B cell (primary cell): Measurements from ENCODE around the gene DLGAP5. TPM values are rescaled to one million over a fixed set of nuclear protein-coding genes. Genes with fewer than 3 reads are reported as not detected.
A peak's percentile ranks its signal among the peaks of the same experiment; 100 is the strongest.

ENCODE experiments used
- ATAC-seq: fragments of 200-7000 bp; cut with Tn5 transposase; one replicate; pipeline ENCODE4 v1.10.0; 2021; ENCODE audit warnings: low read depth, mild to moderate bottlenecking, moderate number of reproducible peaks, moderate library complexity
- CTCF ChIA-PET: fragments of 350-600 bp; sonication (Branson Sonifier 250); formaldehyde crosslinking; loops from one replicate; lab custom pipeline; 2021; ENCODE audit warnings: antibody characterized with exemption, inconsistent platforms; lab: Charles Lee
- POLR2A ChIA-PET: fragments of 350-600 bp; sonication (Branson Sonifier 250); formaldehyde crosslinking; loops from one replicate; lab custom pipeline; 2021; ENCODE audit warnings: antibody characterized with exemption; lab: Charles Lee
- DNase-seq: peaks from one replicate; pipeline ENCODE4 v3.0.0; 2013
- H2AFZ ChIP-seq: 2 replicates; pipeline ENCODE4 v1.6.1; 2012; ENCODE audit warnings: mild to moderate bottlenecking, low read depth, low read length; ENCODE audit not compliant: insufficient read depth, poor library complexity, severe bottlenecking
- H3K27ac ChIP-seq, 2 donors: 1 replicate in 1 of 2; 2 replicates in 1 of 2; pipeline ENCODE4 v1.5.1; 2012 to 2013; ENCODE audit warnings: low read length in 2 of 2, mild to moderate bottlenecking in 2 of 2, moderate library complexity in 1 of 2
- H3K27me3 ChIP-seq, 4 experiments: fragments of 200-600 bp in 1 of 4; sonication (generic) in 1 of 4; replicated peaks in 1 of 4; 1 replicate in 2 of 4; 2 replicates in 2 of 4; pipeline versions ENCODE4 v1.6.1 to v1.7.0; 2013 to 2016; ENCODE audit warnings: low read length in 3 of 4, mild to moderate bottlenecking in 2 of 4, mixed read lengths in 1 of 4, moderate library complexity in 1 of 4; ENCODE audit not compliant: insufficient read depth in 4 of 4, control insufficient read depth in 3 of 4; ENCODE audit errors: control extremely low read depth in 1 of 4
- H3K36me3 ChIP-seq, 2 experiments: replicated peaks in 1 of 2; 1 replicate in 1 of 2; 2 replicates in 1 of 2; pipeline versions ENCODE4 v1.6.1 to v1.7.1; 2013; ENCODE audit warnings: low read length in 1 of 2; ENCODE audit not compliant: insufficient read depth in 2 of 2, control insufficient read depth in 1 of 2; ENCODE audit errors: control extremely low read depth in 1 of 2, extremely low read depth in 1 of 2
- H3K4me1 ChIP-seq, 2 donors: fragments of 200-600 bp in 1 of 2; sonication (generic) in 1 of 2; 1 replicate in 1 of 2; 2 replicates in 1 of 2; pipeline versions ENCODE4 v1.5.1 to v1.6.1; 2013 to 2017; ENCODE audit warnings: low read length in 2 of 2; ENCODE audit not compliant: control insufficient read depth in 2 of 2, insufficient read depth in 2 of 2
- H3K4me2 ChIP-seq: replicated peaks from 2 replicates; pipeline ENCODE3; 2012; ENCODE audit warnings: mild to moderate bottlenecking, low read depth, low read length; ENCODE audit not compliant: poor library complexity, severe bottlenecking
- H3K4me3 ChIP-seq, 5 experiments: fragments of 200-600 bp in 1 of 5; sonication (generic) in 1 of 5; 1 replicate in 3 of 5; 2 replicates in 2 of 5; pipeline versions ENCODE4 v1.5.1 to v1.7.0; 2011 to 2016; ENCODE audit warnings: low read length in 4 of 5, mild to moderate bottlenecking in 4 of 5, low read depth in 2 of 5, control low read depth in 1 of 5, moderate library complexity in 1 of 5; ENCODE audit not compliant: insufficient read depth in 1 of 5; ENCODE audit errors: control extremely low read depth in 1 of 5, extremely low read depth in 1 of 5
- H3K79me2 ChIP-seq: fragments of 200-600 bp; sonication (generic); one replicate; pipeline ENCODE4 v1.6.0; 2016; ENCODE audit warnings: low read length; ENCODE audit not compliant: control insufficient read depth, insufficient read depth
- H3K9ac ChIP-seq: fragments of 200-600 bp; sonication (generic); 2 replicates; pipeline ENCODE4 v1.6.1; 2017; ENCODE audit warnings: mild to moderate bottlenecking, low read length, moderate library complexity
- H3K9me3 ChIP-seq, 3 donors: one replicate each; pipeline versions ENCODE4 v1.6.1 to v1.7.1; 2013; ENCODE audit warnings: low read length in 2 of 3; ENCODE audit not compliant: control insufficient read depth in 2 of 3, insufficient read depth in 1 of 3; ENCODE audit errors: control extremely low read depth in 1 of 3
- H4K20me1 ChIP-seq: 2 replicates; pipeline ENCODE4 v1.6.0; 2012; ENCODE audit warnings: mild to moderate bottlenecking, low read length; ENCODE audit not compliant: insufficient read depth, control insufficient read depth, poor library complexity, severe bottlenecking
- H3K27ac Mint-ChIP-seq: one replicate; pipeline ENCODE4 v1.8.0; 2021; ENCODE audit warnings: mixed read lengths
- H3K27me3 Mint-ChIP-seq: one replicate; pipeline ENCODE4 v1.8.0; 2021; ENCODE audit warnings: mixed read lengths
- H3K4me1 Mint-ChIP-seq: one replicate; pipeline ENCODE4 v1.8.0; 2021; ENCODE audit warnings: mixed read lengths
- H3K4me3 Mint-ChIP-seq: one replicate; pipeline ENCODE4 v1.8.0; 2021; ENCODE audit warnings: mixed read lengths
- H3K9me3 Mint-ChIP-seq: one replicate; pipeline ENCODE4 v1.8.0; 2022; ENCODE audit warnings: mixed read lengths; ENCODE audit not compliant: insufficient read depth
- EZH2 ChIP-seq: IDR thresholded peaks from 2 replicates; pipeline ENCODE4 v1.6.1; 2012; ENCODE audit warnings: borderline replicate concordance, low read depth, mild to moderate bottlenecking, moderate library complexity, low read length; ENCODE audit not compliant: insufficient read depth, poor library complexity, severe bottlenecking
- WGBS: methylation state at CpG from one replicate; pipeline ENCODE4 v1.1.5; 2013; ENCODE audit warnings: missing lambda C conversion rate; ENCODE audit not compliant: insufficient coverage; 5-methylcytosine and 5-hydroxymethylcytosine counted together
- intact Hi-C: fragments of 100-400 bp; cut with micrococcal nuclease; formaldehyde crosslinking; loops from one replicate; pipeline ENCODE4 v1.10.0; 2022
- polyA plus RNA-seq: library from polyadenylated mRNA; depleted of rRNA; stranded (reverse); fragments of >200 nt; gene quantifications from 2 replicates; pipeline ENCODE4 v1.2.3, GENCODE V29; 2012
- total RNA-seq, 2 donors: library from RNA; stranded (reverse); fragments of 120-200 nt in 1 of 2; gene quantifications; 1 replicate in 1 of 2; 2 replicates in 1 of 2; pipeline versions ENCODE4 v1.2.3 to v1.2.4, GENCODE V29; 2013 to 2022
- TF ChIP-seq, protein P1 (sequence below): fragments of 200-600 bp; IDR thresholded peaks from one replicate; pipeline ENCODE4 v1.8.0; 2022; ENCODE audit warnings: antibody characterized with exemption, mild to moderate bottlenecking

Gene DLGAP5
- total and polyA plus RNA-seq, 2 donors (not counting 1 experiment from before 2014, with no cell fraction given): 0.12 TPM; not detected in 1

- CTCF ChIA-PET: interaction anchor here (1.1 to 5.2 kb wide), 4 partner anchors 10 to 593 kb away, joined by 4 to 98 read pairs (median 33); partner anchors contain the start of gene MAPK1IP1L
- WGBS: no CpG with 5 or more reads among the region's 1 CpG
Observed at GRCh38 chr14:55157080-55157479, 34.3 kb downstream of the DLGAP5 start.

GRCh38 chr14:55153951-55154350 lies 37.4 kb downstream of the DLGAP5 start:
- no peak overlapping the region for H2AFZ ChIP-seq
- H3K9me3 Mint-ChIP-seq: no peaks in the 10 kb centered on the region
- WGBS: 100% methylated on average over 3 of the region's 3 CpGs
- no peaks in the 10 kb centered on the region for H3K27me3 ChIP-seq
- ChIA-PET POLR2A (no interaction called here), CTCF (interaction anchor here (1.8 kb wide), 1 partner anchor 64 kb away, joined by 9 read pairs; no protein-coding TSS in a partner anchor)
- no peaks in the 10 kb centered on the region for H3K36me3 ChIP-seq
- no peak overlapping the region for H3K27ac Mint-ChIP-seq
- no peak overlapping the region for H3K27ac ChIP-seq
- H4K20me1 ChIP-seq: no peaks in the 10 kb centered on the region
- intact Hi-C loops: no loop called here
- H3K4me1 Mint-ChIP-seq: no peaks in the 10 kb centered on the region
- no peak overlapping the region for H3K9ac ChIP-seq
- DNase-seq (no peak), ATAC-seq (no peak)
- no peaks in the 10 kb centered on the region for H3K27me3 Mint-ChIP-seq
- no peaks in the 10 kb centered on the region for H3K79me2 ChIP-seq
- no peak overlapping the region for H3K4me2 ChIP-seq
- H3K4me1 ChIP-seq: no peaks in the 10 kb centered on the region
- H3K9me3 ChIP-seq: no peaks in the 10 kb centered on the region
- H3K4me3 ChIP-seq: no peak overlapping the region
- no peak overlapping the region for H3K4me3 Mint-ChIP-seq
- TF ChIP-seq, protein P1, sequence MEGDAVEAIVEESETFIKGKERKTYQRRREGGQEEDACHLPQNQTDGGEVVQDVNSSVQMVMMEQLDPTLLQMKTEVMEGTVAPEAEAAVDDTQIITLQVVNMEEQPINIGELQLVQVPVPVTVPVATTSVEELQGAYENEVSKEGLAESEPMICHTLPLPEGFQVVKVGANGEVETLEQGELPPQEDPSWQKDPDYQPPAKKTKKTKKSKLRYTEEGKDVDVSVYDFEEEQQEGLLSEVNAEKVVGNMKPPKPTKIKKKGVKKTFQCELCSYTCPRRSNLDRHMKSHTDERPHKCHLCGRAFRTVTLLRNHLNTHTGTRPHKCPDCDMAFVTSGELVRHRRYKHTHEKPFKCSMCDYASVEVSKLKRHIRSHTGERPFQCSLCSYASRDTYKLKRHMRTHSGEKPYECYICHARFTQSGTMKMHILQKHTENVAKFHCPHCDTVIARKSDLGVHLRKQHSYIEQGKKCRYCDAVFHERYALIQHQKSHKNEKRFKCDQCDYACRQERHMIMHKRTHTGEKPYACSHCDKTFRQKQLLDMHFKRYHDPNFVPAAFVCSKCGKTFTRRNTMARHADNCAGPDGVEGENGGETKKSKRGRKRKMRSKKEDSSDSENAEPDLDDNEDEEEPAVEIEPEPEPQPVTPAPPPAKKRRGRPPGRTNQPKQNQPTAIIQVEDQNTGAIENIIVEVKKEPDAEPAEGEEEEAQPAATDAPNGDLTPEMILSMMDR: no peak
- no peak for TF ChIP-seq EZH2

More at GRCh38 chr14:55157080-55157479, 34.3 kb downstream of the DLGAP5 start:
- peak overlapping the region; percentile 24 for H2AFZ ChIP-seq
- no peak overlapping the region for H3K27ac Mint-ChIP-seq
- H3K4me1 ChIP-seq: no peaks in the 10 kb centered on the region
- POLR2A ChIA-PET: no interaction called here
- no peak overlapping the region for H3K27ac ChIP-seq
- H3K9me3 Mint-ChIP-seq: no peaks in the 10 kb centered on the region
- no peak overlapping the region for H3K9ac ChIP-seq
- no peaks in the 10 kb centered on the region for H3K79me2 ChIP-seq
- TF ChIP-seq, protein P1: no peak
- TF ChIP-seq EZH2: no peak
- H3K4me3 ChIP-seq: no peak overlapping the region
- DNase-seq (no peak), ATAC-seq (no peak)
- intact Hi-C loops: no loop called here
- peaks cover 2% of the 10 kb centered on the region for H3K4me1 Mint-ChIP-seq
- no peaks in the 10 kb centered on the region for H3K27me3 Mint-ChIP-seq
- no peaks in the 10 kb centered on the region for H3K27me3 ChIP-seq
- no peaks in the 10 kb centered on the region for H3K9me3 ChIP-seq
- H4K20me1 ChIP-seq: no peaks in the 10 kb centered on the region
- no peak overlapping the region for H3K4me2 ChIP-seq
- no peaks in the 10 kb centered on the region for H3K36me3 ChIP-seq
- H3K4me3 Mint-ChIP-seq: no peak overlapping the region
